HG02759 (cell line): ENCODE results near the gene ST3GAL5.
A peak's percentile ranks its signal among the peaks of the same experiment; 100 is the strongest.

ENCODE experiments used
- ATAC-seq: cut with Tn5 transposase; IDR thresholded peaks from one replicate; pipeline ENCODE4 v1.9.1; 2021; ENCODE audit warnings: mild to moderate bottlenecking, moderate library complexity; ENCODE audit not compliant: unreplicated experiment

The ST3GAL5 gene

DNA sequence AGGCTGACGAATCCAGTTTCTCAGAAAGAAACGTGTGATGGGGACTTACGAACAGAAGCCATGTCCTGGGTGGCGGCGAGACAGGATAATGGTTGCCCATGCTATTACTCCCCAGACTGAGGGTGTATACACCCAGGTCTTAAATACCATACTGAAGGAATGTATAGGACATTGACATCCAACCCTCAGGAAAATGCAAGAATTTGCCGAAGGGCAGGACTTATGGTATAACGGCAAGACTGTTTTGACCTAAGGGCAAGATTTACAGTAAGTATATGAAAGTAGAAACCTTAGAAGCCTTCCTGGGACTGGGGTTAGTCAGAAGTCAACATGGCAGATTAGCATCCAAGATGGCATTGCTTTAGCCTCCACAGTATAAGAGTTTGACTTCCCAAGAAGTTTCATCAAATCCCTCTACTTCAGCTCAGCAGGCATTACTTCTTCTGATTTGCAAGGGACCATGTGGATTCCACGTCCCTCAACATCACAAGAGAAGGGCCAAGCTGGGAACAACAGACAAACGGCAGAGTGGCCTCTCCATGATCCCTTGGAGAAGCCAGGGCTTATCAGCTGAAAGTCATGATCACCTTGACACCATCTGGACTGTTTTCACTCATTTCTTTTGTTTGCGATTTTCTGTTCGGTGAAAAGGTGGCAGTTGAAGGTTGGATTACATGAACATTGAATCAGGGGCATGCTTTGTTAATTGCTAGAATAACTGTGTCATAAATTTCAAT, 21.1 kb downstream of the ST3GAL5 start:
- no peak for ATAC-seq

DNA sequence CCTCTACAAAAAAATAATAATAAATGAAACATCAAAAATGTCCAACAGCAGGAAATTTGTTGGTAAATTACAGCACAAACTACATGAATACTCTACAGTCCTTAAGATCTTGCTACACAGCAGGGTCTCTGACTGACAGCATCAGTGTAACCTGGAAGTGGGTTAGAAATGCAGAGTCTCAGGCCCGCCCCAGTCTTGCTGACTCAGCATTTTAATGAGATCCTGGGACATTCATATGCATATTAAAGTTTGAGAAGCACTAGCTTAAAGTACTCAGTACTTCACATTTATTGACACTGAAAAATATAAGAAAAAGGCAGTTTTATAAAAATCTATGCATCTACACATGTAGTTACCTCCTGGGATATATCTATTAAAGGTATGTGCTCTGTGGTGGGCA, 21.7 kb downstream of the ST3GAL5 start:
- ATAC-seq, result no peak

DNA sequence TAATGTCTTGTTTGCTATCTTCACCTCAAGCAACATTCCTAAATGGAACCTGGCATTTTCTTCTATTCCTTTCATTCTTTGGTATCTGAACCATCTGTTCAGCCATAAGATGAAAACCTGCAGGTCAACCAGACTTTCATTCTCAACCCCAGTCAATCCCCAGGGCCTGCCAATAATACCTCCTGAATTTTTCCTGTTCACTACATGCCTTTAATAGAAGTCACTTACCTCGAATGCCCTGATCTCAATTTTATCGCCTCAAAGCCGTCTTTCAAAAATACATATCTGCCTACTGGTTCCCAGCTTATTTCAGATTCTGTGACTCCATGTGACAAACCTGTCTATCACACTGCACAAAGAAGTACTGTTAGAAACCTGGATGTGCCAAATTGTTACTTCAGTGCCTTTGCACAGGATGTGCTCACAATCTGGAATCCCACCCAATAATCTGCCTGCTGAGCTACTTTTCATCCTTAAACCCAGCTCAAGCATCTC, 22.6 kb downstream of the ST3GAL5 start:
- ATAC-seq, result no peak

DNA sequence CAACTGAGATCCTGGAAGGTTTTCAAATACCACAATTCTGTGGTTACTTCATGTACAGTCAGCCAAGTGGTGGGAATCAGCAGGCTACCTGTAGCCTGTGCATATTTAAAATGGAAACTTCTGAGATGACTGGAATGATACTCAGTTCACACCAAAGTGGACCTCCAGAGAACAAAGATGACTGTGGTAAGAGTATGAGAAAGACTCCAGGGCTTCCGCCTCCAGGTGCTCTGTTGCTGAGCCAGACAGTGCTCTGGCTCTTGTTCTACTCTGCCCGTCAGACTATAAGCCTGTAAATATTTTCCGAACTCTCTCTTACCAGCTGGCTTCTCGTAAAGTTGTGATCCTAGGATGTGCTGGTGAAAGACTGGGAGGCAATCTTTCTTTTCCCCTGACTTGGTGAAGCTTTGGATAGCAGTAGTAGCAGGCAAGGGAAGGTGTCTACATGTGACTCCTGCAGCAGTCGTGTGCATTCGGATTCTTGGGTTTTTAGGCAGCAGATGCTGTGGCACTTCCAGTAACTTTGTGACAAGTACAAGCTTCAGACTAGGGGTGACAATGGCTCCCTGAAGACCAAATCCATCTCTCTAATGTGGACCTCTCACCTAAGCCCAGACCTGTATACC, 23.1 kb downstream of the ST3GAL5 start:
- peak; percentile 77 for ATAC-seq

DNA sequence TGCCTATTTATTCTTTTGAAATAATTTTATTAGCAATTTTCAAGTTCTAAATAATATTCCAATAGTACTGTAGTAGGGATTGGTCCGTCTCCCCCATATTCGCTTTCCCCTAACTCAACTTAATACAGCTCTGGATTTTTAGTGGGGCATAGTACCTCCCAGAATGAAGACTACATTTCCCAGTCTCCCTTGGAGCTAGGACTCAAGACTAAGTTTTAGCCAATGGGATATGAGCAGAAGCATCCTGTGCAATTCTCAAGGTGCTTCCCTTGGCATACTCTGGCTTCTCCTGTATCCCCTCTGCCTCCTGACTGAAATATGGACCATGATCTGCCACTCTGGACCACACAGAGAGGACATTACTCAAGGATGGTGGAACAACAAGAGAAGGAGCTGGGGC, 24.1 kb downstream of the ST3GAL5 start:
- ATAC-seq, result no peak

DNA sequence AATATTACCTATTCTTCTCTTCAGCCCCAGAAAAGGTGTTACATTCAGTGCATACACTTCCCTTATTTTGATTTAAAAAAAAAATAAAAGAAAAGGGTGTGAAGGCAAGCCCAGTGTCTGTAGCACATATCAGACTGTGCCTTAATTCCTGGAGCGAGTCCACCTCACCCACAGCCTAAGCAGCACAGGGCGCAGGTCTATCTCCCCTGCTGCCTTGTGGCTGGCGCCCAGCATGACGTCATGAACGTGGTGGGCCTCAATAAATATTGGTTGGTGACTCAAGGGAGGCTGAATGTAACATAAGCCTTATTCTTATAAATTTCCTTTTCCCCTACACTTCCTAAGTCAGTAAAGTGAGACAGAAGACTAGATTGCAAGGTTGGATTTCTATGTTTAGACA, 26.4 kb downstream of the ST3GAL5 start:
- no peak for ATAC-seq

DNA sequence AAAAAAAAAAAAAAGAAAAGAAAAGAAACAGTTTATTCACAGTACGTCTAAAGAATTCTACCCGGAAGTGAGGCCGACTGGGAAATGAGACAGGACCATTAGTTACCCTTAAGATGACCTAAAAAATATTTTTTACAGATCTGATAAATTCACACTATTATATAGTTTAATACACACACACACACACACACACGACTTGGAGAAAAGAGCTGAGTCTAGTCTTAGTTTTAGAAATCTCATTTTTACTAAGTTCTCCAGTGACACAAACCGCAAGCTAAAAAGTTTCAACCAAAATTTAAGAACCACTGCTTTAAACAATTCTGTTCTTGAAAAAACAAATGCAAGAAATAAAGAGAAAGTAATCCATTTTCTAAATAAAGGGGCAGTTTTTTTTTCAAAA, 27.1 kb downstream of the ST3GAL5 start:
- ATAC-seq, result no peak

DNA sequence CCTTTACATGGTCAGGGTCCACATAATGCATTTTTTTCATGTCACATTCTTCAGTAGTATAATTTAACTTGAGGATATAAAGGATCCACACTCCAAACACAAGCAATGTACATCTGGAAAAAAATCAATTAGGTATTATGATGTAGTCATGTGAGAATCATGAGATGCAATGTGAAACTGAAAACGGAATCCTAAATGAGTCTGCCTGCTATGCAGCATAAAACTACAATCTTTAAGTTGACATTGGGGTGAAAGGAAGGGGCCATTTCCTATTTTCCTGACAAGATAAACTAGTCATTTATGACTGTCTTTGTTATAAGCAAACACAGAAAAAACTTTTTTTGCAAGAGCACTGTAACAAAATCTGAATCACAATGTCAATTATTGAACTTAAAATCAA, 27.6 kb downstream of the ST3GAL5 start:
- ATAC-seq, result peak; percentile 63

DNA sequence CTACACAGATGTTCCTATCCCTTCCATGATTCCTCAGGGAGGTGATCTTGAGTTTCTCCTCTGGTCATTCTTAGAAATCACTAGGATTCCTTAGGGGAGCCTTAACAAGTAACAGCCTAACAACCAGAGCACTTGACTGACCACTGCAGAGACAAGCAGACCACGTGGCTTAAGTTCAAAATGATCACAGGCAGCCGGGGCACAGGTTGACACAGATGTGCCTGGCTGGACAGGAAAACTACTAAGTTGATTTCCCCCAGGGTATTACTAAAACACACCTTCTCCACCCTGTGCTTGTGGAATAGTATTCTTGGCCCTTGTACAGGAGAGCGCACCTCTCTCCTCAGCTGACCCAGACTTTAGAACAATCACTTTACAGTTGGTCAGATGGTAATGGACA, 29.9 kb downstream of the ST3GAL5 start:
- no peak for ATAC-seq

DNA sequence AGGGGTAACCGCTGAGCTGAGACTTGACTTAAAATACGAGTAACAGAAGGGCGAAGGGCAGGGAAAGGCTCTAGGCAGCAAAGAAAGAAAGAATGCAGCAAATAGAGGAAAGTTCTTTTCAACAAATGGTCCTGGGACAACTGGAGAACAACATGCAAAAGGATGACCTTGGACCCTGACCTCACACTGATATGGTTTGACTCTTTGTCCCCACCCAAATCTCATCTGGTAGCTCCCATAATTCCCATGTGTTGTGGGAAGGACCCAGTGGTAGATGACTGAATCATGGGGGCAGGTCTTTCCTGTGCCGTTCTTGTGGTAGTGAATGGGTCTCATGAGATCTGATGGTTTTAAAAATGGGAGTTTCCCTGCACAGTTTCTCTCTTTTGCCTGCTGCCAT, 33.9 kb downstream of the ST3GAL5 start:
- no peak for ATAC-seq

DNA sequence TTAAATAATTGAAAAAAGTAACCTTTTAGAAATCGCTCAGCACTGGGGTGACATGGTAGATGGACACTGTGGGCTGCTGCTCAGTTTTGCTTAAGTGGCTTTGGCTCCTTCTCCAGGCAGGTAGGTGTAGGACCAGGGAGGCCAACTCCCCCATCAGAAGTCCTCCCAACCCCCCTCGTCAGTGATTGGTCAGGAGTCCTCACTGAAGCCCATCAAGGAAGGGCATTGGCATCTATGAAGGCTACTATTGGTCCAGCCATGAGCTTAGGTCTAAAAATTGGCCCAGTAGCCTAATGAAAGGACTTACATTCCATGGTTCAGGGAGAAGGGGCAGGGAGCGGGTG, 34.7 kb downstream of the ST3GAL5 start:
- ATAC-seq, result peak; percentile 25

DNA sequence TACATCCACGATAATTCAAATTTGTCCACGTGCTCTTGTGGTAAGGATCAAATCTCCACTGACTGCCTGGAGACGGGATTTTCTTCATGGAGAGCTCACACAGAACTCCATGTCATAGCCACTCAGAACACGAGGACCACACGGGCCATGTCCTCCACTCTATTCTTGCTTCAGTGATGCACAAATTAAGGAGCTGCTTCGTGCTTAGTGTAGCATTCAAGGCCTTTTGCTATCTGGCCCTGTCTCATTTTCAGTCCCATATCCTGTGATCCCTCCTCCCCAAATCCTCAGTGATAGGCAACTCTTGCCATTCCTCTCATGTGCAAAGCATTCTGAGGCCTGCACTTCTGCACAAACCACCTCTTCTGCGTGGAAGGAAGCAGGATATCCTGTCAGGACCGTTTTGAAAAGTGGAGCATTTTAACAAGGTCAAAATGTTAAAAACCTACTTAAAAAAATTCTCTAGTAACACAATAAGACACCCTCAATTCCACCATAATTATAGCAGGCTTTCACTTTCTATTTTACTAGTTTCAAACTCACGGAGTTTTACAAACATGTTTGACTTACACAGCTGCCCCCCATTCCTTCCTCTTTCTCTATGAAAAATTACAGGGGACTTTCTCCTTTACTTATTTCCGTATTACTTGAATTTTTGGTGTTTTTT, 35.2 kb downstream of the ST3GAL5 start:
- peak; percentile 50 for ATAC-seq

DNA sequence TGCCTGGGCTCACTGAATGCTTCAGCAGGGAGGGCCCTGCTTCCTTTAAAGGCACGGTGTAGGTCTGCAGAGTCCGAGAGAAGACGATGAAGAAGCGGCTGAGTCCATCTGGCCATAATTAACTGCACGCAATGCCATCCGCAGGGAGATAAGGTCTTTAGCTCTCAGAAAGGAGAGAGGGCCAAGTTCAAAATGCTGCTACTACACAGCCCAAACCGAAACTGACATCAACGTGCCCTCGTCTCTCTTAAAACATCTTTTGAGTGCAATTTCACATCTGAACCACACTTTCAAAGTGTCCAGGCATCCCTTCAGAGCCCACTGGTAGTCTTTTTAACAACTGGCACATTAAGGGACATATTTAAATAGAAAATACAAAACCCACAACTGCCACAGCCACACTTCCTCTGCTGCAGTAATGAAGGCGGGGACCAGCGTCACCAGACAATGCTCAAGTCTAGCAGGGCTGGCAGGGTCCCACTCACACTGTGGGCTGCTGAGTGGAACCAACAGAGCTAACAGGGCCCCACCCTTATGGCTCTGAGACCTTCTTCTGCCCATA, 35.8 kb downstream of the ST3GAL5 start:
- ATAC-seq, result peak; percentile 78

DNA sequence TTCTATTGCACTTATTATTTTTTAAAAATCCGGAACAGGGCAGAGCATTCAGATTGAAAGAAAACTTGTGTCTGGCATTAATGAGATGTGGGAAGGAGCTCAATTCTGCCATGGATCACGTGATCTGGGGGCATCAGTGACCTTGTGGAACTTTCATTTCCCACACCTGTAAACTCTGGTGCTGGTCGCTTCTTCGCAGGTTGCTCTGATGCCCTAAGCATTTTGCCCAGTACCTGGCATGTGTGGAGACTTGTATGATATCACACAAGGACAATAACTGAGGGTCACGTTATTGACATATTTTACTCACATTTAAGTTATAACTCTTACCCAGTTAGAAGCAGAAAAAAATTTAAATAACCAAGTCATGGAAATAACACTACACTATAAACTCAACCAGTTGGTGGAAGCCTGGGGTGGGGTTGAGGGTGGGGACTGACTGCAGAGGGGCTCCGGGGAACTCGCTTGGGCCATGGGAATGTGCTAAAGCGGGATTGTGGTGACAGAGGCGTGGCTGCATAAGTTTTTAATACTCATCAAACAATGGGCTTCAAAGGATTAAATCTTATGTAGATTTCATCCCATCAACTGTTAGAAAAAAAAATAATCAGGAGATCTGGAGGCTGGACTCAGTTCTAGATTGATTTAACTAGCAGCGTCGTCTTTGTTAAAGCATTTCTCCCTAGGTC, 36.5 kb downstream of the ST3GAL5 start:
- ATAC-seq, result no peak

DNA sequence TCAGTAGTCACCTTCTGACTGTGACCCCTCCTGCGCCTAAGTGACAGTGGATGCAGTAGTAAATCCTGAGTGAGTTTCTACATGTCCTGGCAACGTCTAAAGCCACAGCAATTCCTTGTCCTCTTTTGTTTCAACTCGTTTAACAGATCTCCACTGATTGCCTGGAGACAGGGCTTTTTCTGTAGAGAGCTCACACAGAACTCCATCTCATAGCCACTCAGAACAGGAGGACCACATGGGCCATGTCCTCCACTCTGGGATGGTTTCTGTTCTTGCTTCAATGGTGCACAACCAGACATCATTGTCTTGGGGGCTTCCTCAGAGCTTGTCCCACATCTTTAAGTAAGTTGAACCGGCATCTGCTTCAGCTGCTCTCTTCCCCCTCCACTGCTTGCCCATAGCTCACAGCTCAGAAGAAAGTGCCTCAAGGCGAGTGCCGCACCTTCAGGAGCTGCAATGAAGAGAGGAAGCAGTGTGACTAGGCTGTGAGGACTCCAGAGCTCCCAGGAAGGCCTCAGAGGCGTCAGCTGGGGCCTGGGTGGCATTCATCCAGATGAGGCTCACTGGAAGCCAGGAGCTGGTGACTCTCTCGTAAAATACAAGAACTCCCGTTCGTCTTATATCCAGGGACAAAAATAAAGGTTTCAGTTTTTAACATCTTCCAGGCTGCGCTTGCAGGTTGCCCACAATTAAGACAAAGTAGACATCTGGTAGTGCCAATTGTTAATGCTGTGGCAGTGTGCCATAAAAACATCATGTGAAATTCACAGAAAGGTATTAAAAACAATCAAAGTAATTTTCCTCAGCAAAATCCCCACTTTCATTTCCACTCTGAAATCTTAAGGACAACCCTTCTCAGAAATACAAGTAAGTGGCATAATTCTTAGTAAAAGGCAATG, 37.3 kb downstream of the ST3GAL5 start:
- ATAC-seq, result no peak

DNA sequence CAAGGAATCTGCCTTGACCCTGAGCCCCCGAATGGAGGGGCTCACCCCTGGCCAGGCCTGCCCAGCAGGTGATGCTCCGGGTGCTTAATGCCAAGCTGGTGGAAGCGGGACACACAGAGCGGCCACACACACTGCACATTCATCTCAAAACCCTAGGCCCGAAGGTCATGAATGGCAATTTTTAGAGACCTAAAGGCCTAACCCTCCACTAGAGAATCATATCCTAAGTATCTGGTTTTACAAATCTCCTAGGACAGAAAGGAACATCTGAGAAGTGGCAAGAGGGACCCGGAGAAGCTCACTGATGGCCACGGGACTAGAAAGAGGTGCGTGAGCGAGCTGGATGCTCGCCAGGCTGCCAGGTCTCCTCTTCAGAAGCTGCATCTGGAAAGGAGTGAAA, 38.3 kb downstream of the ST3GAL5 start:
- no peak for ATAC-seq

DNA sequence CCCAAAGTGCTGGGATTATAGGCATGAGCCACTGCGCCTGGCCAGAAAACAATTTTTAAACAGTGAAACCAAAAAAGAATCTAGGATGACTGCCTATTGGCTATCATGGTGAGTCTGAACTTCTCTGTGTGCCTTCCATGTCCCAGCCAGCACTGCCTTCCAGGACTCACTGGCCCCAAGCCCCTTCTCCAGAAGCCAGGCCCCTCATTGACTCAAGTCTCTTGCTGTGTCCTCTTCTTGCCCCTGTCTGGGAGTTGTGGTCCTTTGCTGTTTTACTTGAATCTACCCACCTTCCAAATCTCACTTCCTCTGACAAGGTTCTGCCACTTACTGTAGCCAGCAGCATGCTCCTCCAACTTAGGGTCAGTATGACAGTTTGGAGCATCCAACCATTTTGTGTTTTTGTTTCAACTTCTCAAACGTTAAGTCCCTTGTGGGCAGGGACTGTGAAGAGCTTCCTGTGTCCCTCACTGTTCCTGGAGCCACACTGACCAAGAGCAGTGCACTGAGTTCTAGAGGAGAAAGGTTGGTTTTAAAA, 41.7 kb downstream of the ST3GAL5 start:
- ATAC-seq, result no peak

DNA sequence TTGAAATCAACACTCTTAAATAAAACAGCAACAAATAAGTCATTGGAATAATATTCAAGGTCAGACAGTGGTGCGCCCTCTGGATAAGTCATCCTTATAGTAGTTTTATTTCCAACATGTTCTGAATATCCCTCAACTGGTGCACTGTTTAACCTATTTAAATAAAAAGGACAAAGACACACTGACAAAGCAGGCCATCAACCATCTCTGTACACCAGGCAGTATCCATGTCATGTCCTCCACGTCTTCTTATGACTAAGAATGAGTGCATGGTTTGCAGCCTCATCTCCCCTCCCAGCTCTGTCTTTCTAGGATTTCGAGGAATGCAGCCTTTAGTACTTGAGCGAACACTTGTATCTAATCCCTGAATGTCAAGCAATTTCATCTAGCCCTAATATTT, 42.4 kb downstream of the ST3GAL5 start:
- ATAC-seq, result no peak

DNA sequence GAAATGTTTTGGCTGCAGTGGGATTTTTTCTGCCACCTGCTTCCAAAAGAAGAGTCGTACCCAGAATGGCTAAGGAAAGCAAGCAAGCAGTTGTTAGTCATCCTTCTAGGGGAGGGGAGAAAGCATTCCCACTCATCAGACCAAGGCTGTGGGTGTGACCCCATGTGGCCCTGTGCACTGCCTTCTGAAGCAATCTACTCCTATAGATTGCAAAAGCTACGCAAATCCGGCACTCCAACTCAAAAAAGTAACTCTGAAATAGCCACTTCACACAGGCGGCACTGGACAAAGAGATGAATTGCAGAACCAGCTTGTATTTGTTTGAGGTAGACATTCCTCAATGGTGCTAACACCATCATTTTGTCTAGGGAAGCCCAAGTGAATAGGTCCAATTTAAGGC, 44.3 kb downstream of the ST3GAL5 start:
- ATAC-seq, result no peak

DNA sequence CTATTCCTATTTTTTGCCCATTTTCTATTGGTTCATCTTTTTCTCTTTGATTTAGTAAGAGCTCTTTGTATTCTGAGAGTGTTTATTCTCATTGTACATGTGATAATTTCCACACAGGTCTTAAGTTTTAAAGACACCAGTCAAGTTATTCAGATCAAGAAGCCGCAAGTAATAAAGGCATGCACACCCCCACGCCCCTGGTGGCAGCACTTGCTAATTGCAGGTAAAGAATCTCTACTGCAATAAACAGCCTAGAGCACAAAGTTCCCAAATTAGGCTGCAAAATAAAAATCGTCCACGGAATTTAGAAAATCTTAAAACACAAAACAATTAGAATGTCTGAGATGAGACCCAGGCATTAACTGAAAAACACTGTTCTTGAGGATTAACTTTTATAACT, 45.2 kb downstream of the ST3GAL5 start:
- ATAC-seq, result no peak
